ENCODE measurements around the gene RNU5B-1.
"Not testable (repeated sequence)": the region's sequence is repeated elsewhere in the genome, so short reads cannot be mapped to it uniquely, and the experiment has no call there.

RNU5B-1 gene

DNA sequence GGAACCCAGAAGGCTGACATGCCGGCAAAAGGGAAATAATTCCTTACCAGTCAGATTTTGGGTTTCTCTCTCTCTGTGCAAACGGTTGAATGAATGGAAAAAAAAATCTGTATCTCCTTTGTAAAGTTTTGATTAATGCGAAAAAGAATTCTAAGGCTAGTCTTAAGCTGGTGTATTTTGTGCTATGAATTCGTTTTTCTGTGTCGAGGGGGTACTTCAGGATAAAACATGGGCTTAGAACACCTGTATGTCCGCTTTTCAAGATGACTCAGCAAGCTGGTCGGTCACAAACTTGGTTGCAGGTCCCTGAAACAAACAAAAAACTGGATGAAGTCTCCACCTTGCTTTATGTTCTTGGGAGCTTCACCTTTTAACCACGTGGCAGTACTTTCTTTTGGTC, 44.9 kb downstream of the RNU5B-1 start:
- H3K27me3 ChIP-seq (replicated peaks in 2 of 5; ENCODE audit: control insufficient read depth in 4 of 5, insufficient read depth in 5 of 5, low read length in 4 of 5) = peaks cover 0 to 8% (median 5%) of the 10 kb centered on the region in 5 experiments
- no peaks in the 10 kb centered on the region for H3K4me1 ChIP-seq (ENCODE audit: control extremely low read depth in 1 of 4, control insufficient read depth in 4 of 4, insufficient read depth in 4 of 4, low read length in 3 of 4)
- peaks cover 0 to 16% (median 7%) of the 10 kb centered on the region in 5 experiments for H3K9me3 ChIP-seq (ENCODE audit: control extremely low read depth in 1 of 5, control insufficient read depth in 4 of 5, insufficient read depth in 2 of 5, low read depth in 1 of 5, low read length in 4 of 5)
- no peak for DNase-seq
- no peaks in the 10 kb centered on the region for H3K36me3 ChIP-seq (ENCODE audit: control insufficient read depth in 4 of 4, insufficient read depth in 4 of 4, low read length in 3 of 4)
- CTCF ChIA-PET = interaction anchor here (0.9 to 1.3 kb wide), 2 partner anchors 13 to 19 kb away, joined by 4 read pairs; no protein-coding TSS in a partner anchor
- H3K27ac ChIP-seq (ENCODE audit: insufficient read depth in 1 of 2, low read depth in 1 of 2, low read length in 2 of 2, poor library complexity in 1 of 2, severe bottlenecking in 2 of 2) = no peak overlapping the region
- POLR2A ChIA-PET = no interaction called here
- WGBS (ENCODE audit: insufficient coverage) = 94% methylated on average over 5 of the region's 8 CpGs
- H3K4me3 ChIP-seq (ENCODE audit: control insufficient read depth in 1 of 7, extremely low read depth in 1 of 7, insufficient read depth in 4 of 7, low read depth in 2 of 7, low read length in 6 of 7) = no peak overlapping the region

DNA sequence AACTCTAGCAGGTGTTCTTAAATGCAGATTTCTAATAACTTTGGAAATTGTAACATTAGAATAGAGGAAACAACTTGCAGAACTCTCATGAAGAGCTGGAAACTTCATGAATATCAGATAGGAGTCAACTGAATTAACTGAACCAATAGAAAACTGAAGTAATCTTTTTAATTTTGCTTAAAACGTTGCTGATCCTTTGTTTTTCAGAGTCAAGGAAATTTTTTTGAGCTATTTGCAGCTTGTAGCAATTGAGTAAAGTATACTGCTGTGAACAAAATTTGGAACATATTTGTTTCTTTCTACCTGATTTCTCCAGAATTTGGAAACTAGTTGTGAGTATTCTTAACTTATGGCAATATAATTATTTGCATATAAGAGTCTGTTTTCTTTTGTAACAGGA, 47.5 kb downstream of the RNU5B-1 start:
- H3K27ac ChIP-seq (ENCODE audit: insufficient read depth in 1 of 2, low read depth in 1 of 2, low read length in 2 of 2, poor library complexity in 1 of 2, severe bottlenecking in 2 of 2); H3K4me3 ChIP-seq (ENCODE audit: control insufficient read depth in 1 of 7, extremely low read depth in 1 of 7, insufficient read depth in 4 of 7, low read depth in 2 of 7, low read length in 6 of 7); H3K36me3 ChIP-seq (ENCODE audit: control insufficient read depth in 4 of 4, insufficient read depth in 4 of 4, low read length in 3 of 4); POLR2A ChIA-PET; H3K4me1 ChIP-seq (ENCODE audit: control extremely low read depth in 1 of 4, control insufficient read depth in 4 of 4, insufficient read depth in 4 of 4, low read length in 3 of 4); DNase-seq: not testable (repeated sequence)
- CTCF ChIA-PET = interaction anchor here (0.7 to 1.3 kb wide), 2 partner anchors 25 to 26 kb away, joined by 3 read pairs; partner anchors contain the start of gene IGDCC3
- Histone ChIP-seq H3K9me3 (ENCODE audit: control extremely low read depth in 1 of 5, control insufficient read depth in 4 of 5, insufficient read depth in 2 of 5, low read depth in 1 of 5, low read length in 4 of 5) (peaks cover 0 to 16% (median 9%) of the 10 kb centered on the region in 5 experiments), H3K27me3 (replicated peaks in 2 of 5; ENCODE audit: control insufficient read depth in 4 of 5, insufficient read depth in 5 of 5, low read length in 4 of 5) (peaks cover 0 to 32% (median 13%) of the 10 kb centered on the region in 5 experiments)
- 80% methylated on average over 1 of the region's 1 CpG for WGBS (ENCODE audit: insufficient coverage)

All from common myeloid progenitor, CD34-positive (primary cell).